ENCODE measurements around the gene CCNB3. TPM values are rescaled to one million over a fixed set of nuclear protein-coding genes. Genes with fewer than 3 reads are reported as not detected.

Gene CCNB3
- total RNA-seq (2022; extraction: Qiagen RNA extraction; ENCODE audit: low read depth): 0.31 to 2.1 TPM (median 0.82 TPM) in 5 replicates

GRCh38 chrX:50204364-50204899, at the start of gene CCNB3:
CCNB3 (plus strand) TSS chrX:50204765; CDS start chrX:50285164, 80,399 bp downstream.

DNA sequence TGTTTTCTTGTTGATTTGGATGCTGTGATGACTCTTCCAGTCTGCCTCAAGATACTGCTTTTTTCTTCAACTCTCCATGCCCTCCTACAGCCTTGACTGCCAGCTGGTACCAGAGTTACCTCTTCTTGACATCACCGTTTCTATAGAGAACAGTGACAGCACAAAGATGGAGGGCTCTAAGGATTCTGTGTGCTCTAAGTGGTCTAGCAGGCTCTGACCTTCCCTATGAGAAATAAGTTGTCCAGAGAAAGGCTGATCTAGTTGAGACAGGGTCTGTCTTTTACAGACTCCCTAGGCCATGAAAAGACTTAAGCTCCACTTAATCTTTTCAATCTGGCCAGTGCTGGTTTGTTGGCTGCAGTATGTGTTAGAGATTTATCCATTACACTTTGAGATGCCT, 3.7 kb upstream of the CCNB3 start, which contains the start of gene AKAP4:
Gene AKAP4 (minus strand): TSS at position 101 of the 400 bp plus-strand sequence. CDS start 118 bp downstream, outside the sequence.

Other genes starting within 250 kb of the CCNB3 start
- gene AKAP4, start 3.8 kb upstream of the CCNB3 start, total RNA-seq (2022; extraction: Qiagen RNA extraction; ENCODE audit: low read depth): not detected in 5 replicates